Stimulated activated CD8-positive, alpha-beta memory T cell treated with anti-CD3 and anti-CD28 coated beads, Interleukin-2, amount 100 ng/mL, for 48 hours (primary cell): ENCODE measurements around the gene PLRG1.

Experiments
- DNase-seq, 2 donors: peaks; one replicate each; pipeline ENCODE4 v3.0.0-alpha.2; 2020; ENCODE audit warnings: low read depth in 2 of 2

Gene PLRG1

GRCh38 chr4:154574311-154574710 is 24.1 kb upstream of the PLRG1 start:
- DNase-seq, result no peak

- no peak for DNase-seq
Observed at GRCh38 chr4:154573190-154573870, 23.1 kb upstream of the PLRG1 start.

- no peak for DNase-seq
Observed at GRCh38 chr4:154569584-154569983, 19.4 kb upstream of the PLRG1 start.

GRCh38 chr4:154569028-154569427 is 18.8 kb upstream of the PLRG1 start:
- no peak for DNase-seq

GRCh38 chr4:154566639-154567204 is 16.5 kb upstream of the PLRG1 start:
- DNase-seq, result no peak

GRCh38 chr4:154565704-154566103 is 15.5 kb upstream of the PLRG1 start:
- no peak for DNase-seq

GRCh38 chr4:154564311-154564710 is 14.1 kb upstream of the PLRG1 start:
- no peak for DNase-seq

GRCh38 chr4:154562697-154563254 is 12.6 kb upstream of the PLRG1 start, which contains the start of gene FGB:
Gene FGB (plus strand): TSS chr4:154563011. CDS start chr4:154563019, 8 bp downstream.
- no peak for DNase-seq

GRCh38 chr4:154560824-154561231 is 10.6 kb upstream of the PLRG1 start:
- DNase-seq, result no peak

- DNase-seq, result no peak
Observed at GRCh38 chr4:154560419-154560801, 10.2 kb upstream of the PLRG1 start.

GRCh38 chr4:154559494-154560418 is 9.6 kb upstream of the PLRG1 start:
- no peak for DNase-seq

GRCh38 chr4:154559141-154559493 is 8.9 kb upstream of the PLRG1 start:
- no peak for DNase-seq

GRCh38 chr4:154551872-154552686 is 1.9 kb upstream of the PLRG1 start:
- peak; percentile 39 to 51 for DNase-seq

- DNase-seq, result no peak
Observed at GRCh38 chr4:154545689-154546088, 4.5 kb downstream of the PLRG1 start.

- DNase-seq, result no peak
Observed at GRCh38 chr4:154542271-154542879, 7.8 kb downstream of the PLRG1 start.

- no peak for DNase-seq
Observed at GRCh38 chr4:154534296-154534695, 15.9 kb downstream of the PLRG1 start.

GRCh38 chr4:154529728-154530519 is 20.3 kb downstream of the PLRG1 start:
- no peak for DNase-seq

GRCh38 chr4:154528869-154529268 is 21.3 kb downstream of the PLRG1 start:
- no peak for DNase-seq

- no peak for DNase-seq
Observed at GRCh38 chr4:154527308-154527707, 22.9 kb downstream of the PLRG1 start.

GRCh38 chr4:154526151-154526550 is 24.0 kb downstream of the PLRG1 start:
- no peak for DNase-seq
